ENCODE measurements around the gene EZH2.

- TF ChIP-seq SP1 (IDR thresholded peaks at IDR 0.05) = no peak
- TF ChIP-seq BHLHE40 (IDR thresholded peaks at IDR 0.05; ENCODE audit: borderline replicate concordance) = no peak
- no peak for TF ChIP-seq FOXM1 (IDR thresholded peaks at IDR 0.05; ENCODE audit: borderline replicate concordance)
- no peak for TF ChIP-seq HDGF (IDR thresholded peaks at IDR 0.05; ENCODE audit: borderline replicate concordance)
- TF ChIP-seq ELF4 (IDR thresholded peaks at IDR 0.05) = no peak
- TF ChIP-seq NFRKB (IDR thresholded peaks at IDR 0.05) = no peak
- no peak for TF ChIP-seq LEF1 (IDR thresholded peaks at IDR 0.05; ENCODE audit: borderline replicate concordance)
These were observed 25.5 kb upstream of the EZH2 start for GRCh38 chr7:148909568-148909967.
